MCF 10A (cell line): ENCODE data around the gene ADAM17. TPM values are rescaled to one million over a fixed set of nuclear protein-coding genes. Genes with fewer than 3 reads are reported as not detected.

ENCODE experiments used
- BruUV-seq: library from RNA; stranded (reverse); fragments of 400-500 nt; replicated peaks from 2 replicates; lab custom pipeline; 2021; lab: Mats Ljungman, UMichigan
- CTCF ChIA-PET: fragments of 300-600 bp; sonication (Branson Sonifier 250); formaldehyde crosslinking; extraction: SDS; loops from one replicate; lab custom pipeline; 2021; ENCODE audit warnings: antibody characterized with exemption, inconsistent platforms; lab: Yijun Ruan, JAX
- POLR2A ChIA-PET: fragments of 300-600, 350-650 bp; sonication (Branson Sonifier 250); formaldehyde crosslinking; extraction: SDS; loops from one replicate; lab custom pipeline; 2020; ENCODE audit warnings: antibody characterized with exemption, inconsistent platforms; lab: Yijun Ruan, JAX
- DNase-seq: peaks from one replicate; pipeline ENCODE4 v3.0.0-alpha.2; 2018; ENCODE audit not compliant: unreplicated experiment
- H3K27ac Mint-ChIP-seq: one replicate; pipeline ENCODE4 v1.8.0; 2022; ENCODE audit warnings: mild to moderate bottlenecking, low read depth, mixed read lengths; ENCODE audit not compliant: unreplicated experiment
- H3K27me3 Mint-ChIP-seq: one replicate; pipeline ENCODE4 v1.8.0; 2022; ENCODE audit warnings: mixed read lengths; ENCODE audit not compliant: insufficient read depth, unreplicated experiment
- H3K36me3 Mint-ChIP-seq: one replicate; pipeline ENCODE4 v1.8.0; 2022; ENCODE audit warnings: mild to moderate bottlenecking, moderate library complexity, mixed read lengths; ENCODE audit not compliant: insufficient read depth, unreplicated experiment
- H3K4me1 Mint-ChIP-seq: one replicate; pipeline ENCODE4 v1.8.0; 2022; ENCODE audit warnings: mixed read lengths; ENCODE audit not compliant: insufficient read depth, unreplicated experiment
- H3K4me3 Mint-ChIP-seq: one replicate; pipeline ENCODE4 v1.8.0; 2022; ENCODE audit warnings: mild to moderate bottlenecking, moderate library complexity, mixed read lengths; ENCODE audit not compliant: unreplicated experiment
- H3K9me3 Mint-ChIP-seq: one replicate; pipeline ENCODE4 v1.8.0; 2022; ENCODE audit warnings: mixed read lengths; ENCODE audit not compliant: unreplicated experiment
- CTCF ChIP-seq: fragments of 200-600 bp; IDR thresholded peaks from one replicate; pipeline ENCODE4 v1.8.0; 2022; ENCODE audit warnings: antibody characterized with exemption, mild to moderate bottlenecking; ENCODE audit not compliant: unreplicated experiment
- intact Hi-C: fragments of 100-400 bp; cut with micrococcal nuclease; formaldehyde crosslinking; loops from 2 replicates; pipeline ENCODE4 v1.14.1; 2022
- total RNA-seq: library from RNA; stranded (reverse); gene quantifications from 2 replicates; pipeline ENCODE4 v1.2.3, GENCODE V29; 2022

Gene ADAM17
- total RNA-seq, 1 experiment from 2014 or later, result 44.3 TPM

- CTCF ChIA-PET, result no interaction called here
- POLR2A ChIA-PET, result interaction anchor here (0.5 to 0.8 kb wide), 2 partner anchors 16 to 444 kb away, joined by 3 read pairs; no protein-coding TSS in a partner anchor
- Mint-ChIP-seq H3K36me3 (peaks cover 51% of the 10 kb centered on the region), H3K9me3 (no peaks in the 10 kb centered on the region), H3K4me1 (no peaks in the 10 kb centered on the region), H3K4me3 (no peak overlapping the region), H3K27me3 (no peaks in the 10 kb centered on the region), H3K27ac (no peak overlapping the region)
- no TSS peak for BruUV-seq
- intact Hi-C loops, result no loop called here
- no peak for DNase-seq
- TF ChIP-seq CTCF, result no peak
Measured at GRCh38 chr2:9465170-9465569, 90.5 kb downstream of the ADAM17 start.

GRCh38 chr2:9463698-9464034 is 92.0 kb downstream of the ADAM17 start:
- H3K4me3 Mint-ChIP-seq, result no peak overlapping the region
- DNase-seq, result no peak
- no peak overlapping the region for H3K27ac Mint-ChIP-seq
- no peaks in the 10 kb centered on the region for H3K4me1 Mint-ChIP-seq
- no peaks in the 10 kb centered on the region for H3K27me3 Mint-ChIP-seq
- no peak for TF ChIP-seq CTCF
- H3K36me3 Mint-ChIP-seq, result peaks cover 65% of the 10 kb centered on the region
- no TSS peak for BruUV-seq
- H3K9me3 Mint-ChIP-seq, result no peaks in the 10 kb centered on the region
- POLR2A ChIA-PET, result no interaction called here
- intact Hi-C loops, result no loop called here
- CTCF ChIA-PET, result no interaction called here

- no peaks in the 10 kb centered on the region for H3K4me1 Mint-ChIP-seq
- H3K9me3 Mint-ChIP-seq, result no peaks in the 10 kb centered on the region
- no peak for DNase-seq
- H3K27me3 Mint-ChIP-seq, result no peaks in the 10 kb centered on the region
- no peak overlapping the region for H3K27ac Mint-ChIP-seq
- CTCF ChIA-PET, result interaction anchor here (1.2 kb wide), 1 partner anchor 585 kb away, joined by 3 read pairs; no protein-coding TSS in a partner anchor
- POLR2A ChIA-PET, result no interaction called here
- intact Hi-C loops, result no loop called here
- TF ChIP-seq CTCF, result no peak
- no TSS peak for BruUV-seq
- peaks cover 64% of the 10 kb centered on the region for H3K36me3 Mint-ChIP-seq
- H3K4me3 Mint-ChIP-seq, result no peak overlapping the region
Measured at GRCh38 chr2:9462886-9463697, 92.5 kb downstream of the ADAM17 start.

- Mint-ChIP-seq H3K36me3 (peaks cover 71% of the 10 kb centered on the region), H3K4me1 (no peaks in the 10 kb centered on the region), H3K27ac (no peak overlapping the region), H3K4me3 (no peak overlapping the region), H3K27me3 (no peaks in the 10 kb centered on the region), H3K9me3 (no peaks in the 10 kb centered on the region)
- no TSS peak for BruUV-seq
- ChIA-PET POLR2A (no interaction called here), CTCF (interaction anchor here (1.2 kb wide), 1 partner anchor 586 kb away, joined by 3 read pairs; no protein-coding TSS in a partner anchor)
- intact Hi-C loops, result no loop called here
- no peak for TF ChIP-seq CTCF
- DNase-seq, result no peak
Measured at GRCh38 chr2:9462313-9462712, 93.3 kb downstream of the ADAM17 start.
